ENCODE data around the gene QSOX2.

QSOX2 gene

GRCh38 chr9:136264441-136265405, 19.1 kb upstream of the QSOX2 start:
- no peak for FAIRE-seq

GRCh38 chr9:136264031-136264430, 18.4 kb upstream of the QSOX2 start:
- no peak for FAIRE-seq

- FAIRE-seq: no peak
These were observed 17.1 kb upstream of the QSOX2 start for GRCh38 chr9:136262671-136263178.

- no peak for FAIRE-seq
These were observed 16.2 kb upstream of the QSOX2 start for GRCh38 chr9:136261686-136262430.

GRCh38 chr9:136260936-136261472, 15.4 kb upstream of the QSOX2 start:
- no peak for FAIRE-seq

GRCh38 chr9:136260521-136260920, 14.9 kb upstream of the QSOX2 start:
- no peak for FAIRE-seq

- FAIRE-seq: no peak
These were observed 14.2 kb upstream of the QSOX2 start for GRCh38 chr9:136259836-136260235.

GRCh38 chr9:136259517-136259813, 13.9 kb upstream of the QSOX2 start:
- FAIRE-seq: no peak

- no peak for FAIRE-seq
These were observed 13.3 kb upstream of the QSOX2 start for GRCh38 chr9:136258786-136259516.

GRCh38 chr9:136258299-136258625, 12.7 kb upstream of the QSOX2 start:
- no peak for FAIRE-seq

- no peak for FAIRE-seq
These were observed 12.0 kb upstream of the QSOX2 start for GRCh38 chr9:136257381-136258298.

- FAIRE-seq: no peak
These were observed 10.6 kb upstream of the QSOX2 start for GRCh38 chr9:136255896-136256890.

- FAIRE-seq: no peak
These were observed 9.5 kb upstream of the QSOX2 start for GRCh38 chr9:136255166-136255538.

- FAIRE-seq: no peak
These were observed 9.0 kb upstream of the QSOX2 start for GRCh38 chr9:136254381-136255165.

- no peak for FAIRE-seq
These were observed 7.9 kb upstream of the QSOX2 start for GRCh38 chr9:136253246-136254130.

GRCh38 chr9:136252846-136253245, 7.2 kb upstream of the QSOX2 start:
- FAIRE-seq: no peak

GRCh38 chr9:136252281-136252680, 6.7 kb upstream of the QSOX2 start:
- no peak for FAIRE-seq

GRCh38 chr9:136251264-136252115, 5.9 kb upstream of the QSOX2 start:
- no peak for FAIRE-seq
